AG08395 (cell line): ENCODE measurements around the gene IMP3.

Source experiments
- DNase-seq: peaks from one replicate; pipeline ENCODE4 v3.0.0; 2012; ENCODE audit warnings: mixed read lengths, low spot score

The IMP3 gene

DNA sequence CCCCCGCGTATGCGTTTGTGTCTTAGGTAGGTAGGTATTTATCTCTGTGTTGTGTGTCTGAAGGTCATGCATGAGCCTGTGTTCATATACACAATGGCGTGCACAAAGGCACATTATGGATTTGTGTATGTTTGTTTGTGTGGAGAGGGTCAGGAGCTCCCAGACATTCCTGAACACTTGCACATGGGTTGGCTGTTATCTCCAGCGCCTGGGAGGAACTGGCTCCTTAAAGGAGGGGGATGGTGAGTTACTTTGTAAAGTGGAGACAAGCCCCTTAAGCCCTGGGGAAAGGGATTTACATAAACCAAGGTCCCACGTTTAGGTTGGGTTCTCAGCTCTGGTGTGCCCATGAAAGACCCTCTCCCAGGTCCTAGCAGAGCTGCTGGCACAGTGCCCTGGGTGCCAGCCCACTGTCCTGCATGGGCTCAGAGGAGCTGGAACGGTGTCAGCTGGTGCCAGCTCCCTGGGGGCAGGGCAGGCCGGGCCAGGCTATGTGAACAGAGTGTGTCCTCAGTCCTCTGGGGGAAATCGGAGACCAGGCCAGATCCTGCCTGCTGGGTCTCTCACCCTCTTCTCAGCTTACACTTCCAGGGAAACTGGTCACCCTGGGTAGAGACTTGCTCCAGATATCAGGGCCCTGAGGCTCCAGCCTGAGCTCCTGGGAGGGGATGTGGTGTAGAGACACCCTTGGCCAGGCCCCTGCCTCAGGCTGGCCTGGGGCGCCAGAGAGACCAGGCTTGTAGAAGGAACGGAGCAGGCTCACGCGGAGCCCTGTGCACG is 32.8 kb upstream of the IMP3 start:
- peak; percentile 46 for DNase-seq

- peak; percentile 42 for DNase-seq
Measured at GRCh38 chr15:75671730-75672602, 31.9 kb upstream of the IMP3 start.

DNA sequence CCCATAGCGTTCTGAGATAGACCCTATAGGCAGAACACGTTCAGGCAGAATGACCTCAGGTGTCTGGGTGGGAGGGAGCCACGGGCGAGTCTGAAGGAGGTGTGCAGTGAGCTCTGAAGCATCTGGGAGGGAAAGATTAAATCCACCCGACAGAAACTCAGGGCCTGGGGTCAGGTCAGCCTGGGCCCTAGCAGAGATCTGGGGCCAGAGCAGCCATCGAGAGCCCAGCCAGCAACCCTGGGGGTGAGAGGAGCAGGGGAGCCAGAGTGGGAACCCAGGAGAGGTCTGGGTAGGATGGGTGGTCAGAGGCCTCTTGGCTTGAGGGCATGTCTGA is 29.8 kb upstream of the IMP3 start:
- no peak for DNase-seq

DNA sequence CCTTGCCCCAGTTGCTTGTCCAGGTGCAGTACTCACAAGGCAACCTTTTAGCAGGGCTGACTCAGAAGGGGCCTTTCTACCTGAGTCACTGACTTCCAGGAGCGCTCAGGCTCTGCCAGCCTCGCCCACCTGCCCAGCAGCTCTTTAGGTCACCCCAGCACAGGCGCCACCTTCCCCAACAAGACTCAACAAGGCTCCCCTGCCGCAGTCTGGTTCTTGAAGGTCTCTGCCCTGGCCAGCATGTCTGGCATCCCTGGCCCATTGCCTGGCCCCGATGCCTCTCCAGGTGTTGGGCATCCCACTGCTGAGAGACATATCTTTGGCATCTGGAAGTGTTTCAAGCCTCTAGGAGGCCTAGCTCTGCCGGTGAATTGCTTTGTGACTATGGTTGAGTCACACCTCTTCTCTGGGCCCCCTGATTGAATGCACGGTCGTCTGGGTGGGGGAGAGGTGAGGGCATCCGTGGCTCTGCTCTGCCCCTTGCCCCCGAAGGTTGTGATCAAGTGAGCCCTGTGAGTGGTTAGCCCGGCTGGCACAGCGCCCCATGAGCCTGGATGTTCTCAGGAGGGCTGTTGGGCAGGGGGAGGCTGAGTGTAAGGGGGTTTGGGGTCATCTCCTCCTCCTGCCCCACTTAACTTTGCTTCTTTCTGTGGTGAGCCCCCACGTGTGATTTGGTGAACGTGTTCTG is 29.3 kb upstream of the IMP3 start:
- DNase-seq: no peak

DNA sequence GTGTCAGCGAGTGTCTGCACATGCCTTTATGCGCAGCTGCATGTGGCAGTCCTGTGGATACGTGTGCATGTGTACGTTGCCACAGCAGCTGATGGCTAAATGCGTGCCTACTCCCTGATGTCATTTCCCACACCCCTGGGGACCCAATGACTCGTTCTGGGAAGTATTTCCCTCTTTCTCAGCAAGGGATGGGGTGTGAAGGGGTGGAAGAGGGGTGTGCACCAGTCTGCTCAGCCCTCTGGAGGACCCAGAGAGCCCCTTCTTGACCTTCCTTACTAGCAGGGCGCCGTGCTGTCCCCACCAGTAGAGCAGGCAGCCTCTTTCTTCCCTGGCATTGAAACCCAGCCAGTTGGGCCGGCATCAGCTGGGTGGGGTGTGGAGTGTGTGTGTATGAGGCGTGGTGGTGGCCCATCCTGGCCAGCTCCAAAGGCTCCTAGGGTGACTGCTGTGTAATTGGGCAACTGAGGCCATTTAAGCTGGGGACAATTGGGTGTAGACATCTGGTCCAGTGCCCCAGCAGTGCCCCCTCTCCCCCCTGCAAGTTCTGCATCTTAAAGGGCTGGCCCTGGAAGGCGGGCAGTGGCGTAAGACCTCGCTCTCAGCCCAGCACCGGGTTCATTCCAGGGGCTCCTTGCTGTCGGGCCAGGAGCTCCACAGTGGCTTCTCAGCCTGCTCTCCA is 26.9 kb upstream of the IMP3 start:
- DNase-seq: peak; percentile 97

GRCh38 chr15:75663931-75664421 is 24.0 kb upstream of the IMP3 start:
- no peak for DNase-seq

DNA sequence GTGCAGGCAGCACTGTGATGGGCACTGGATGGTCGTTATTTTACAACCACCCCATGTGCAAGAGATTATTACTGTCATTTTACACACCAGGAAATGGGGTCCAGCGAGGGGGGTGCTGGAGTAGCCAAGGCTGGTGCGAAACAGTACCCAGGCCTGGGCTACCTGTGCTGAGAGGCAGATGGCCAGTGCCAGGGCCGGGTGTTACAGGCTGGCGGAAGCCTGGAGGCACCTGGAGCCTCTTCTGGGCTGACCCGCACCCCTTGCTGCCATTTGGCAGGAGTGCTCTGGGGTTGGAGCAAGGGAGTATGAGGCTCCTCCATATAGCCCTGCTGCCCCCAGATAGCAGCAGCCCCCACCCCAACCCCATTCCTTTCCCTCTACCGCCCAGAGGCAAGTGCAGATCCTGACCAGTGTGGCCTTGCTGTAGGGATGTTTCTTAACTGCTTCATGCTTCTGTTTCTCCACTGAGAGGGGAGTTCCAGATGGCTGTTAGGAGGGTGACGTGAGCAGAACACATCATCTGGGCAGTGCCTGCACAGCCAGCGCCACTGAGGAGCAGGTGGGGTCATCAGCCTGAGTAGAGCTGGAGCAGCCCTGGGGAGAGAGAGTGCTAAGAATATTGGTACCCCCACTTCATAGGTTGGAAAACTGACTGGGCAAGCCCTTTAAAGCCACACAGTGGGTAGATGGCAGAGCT is 22.9 kb upstream of the IMP3 start:
- DNase-seq: no peak

GRCh38 chr15:75661756-75662140 is 21.7 kb upstream of the IMP3 start:
- no peak for DNase-seq

GRCh38 chr15:75661100-75661755 is 21.2 kb upstream of the IMP3 start:
- peak; percentile 93 for DNase-seq

- no peak for DNase-seq
Measured at GRCh38 chr15:75659928-75660645, 20.1 kb upstream of the IMP3 start.

DNA sequence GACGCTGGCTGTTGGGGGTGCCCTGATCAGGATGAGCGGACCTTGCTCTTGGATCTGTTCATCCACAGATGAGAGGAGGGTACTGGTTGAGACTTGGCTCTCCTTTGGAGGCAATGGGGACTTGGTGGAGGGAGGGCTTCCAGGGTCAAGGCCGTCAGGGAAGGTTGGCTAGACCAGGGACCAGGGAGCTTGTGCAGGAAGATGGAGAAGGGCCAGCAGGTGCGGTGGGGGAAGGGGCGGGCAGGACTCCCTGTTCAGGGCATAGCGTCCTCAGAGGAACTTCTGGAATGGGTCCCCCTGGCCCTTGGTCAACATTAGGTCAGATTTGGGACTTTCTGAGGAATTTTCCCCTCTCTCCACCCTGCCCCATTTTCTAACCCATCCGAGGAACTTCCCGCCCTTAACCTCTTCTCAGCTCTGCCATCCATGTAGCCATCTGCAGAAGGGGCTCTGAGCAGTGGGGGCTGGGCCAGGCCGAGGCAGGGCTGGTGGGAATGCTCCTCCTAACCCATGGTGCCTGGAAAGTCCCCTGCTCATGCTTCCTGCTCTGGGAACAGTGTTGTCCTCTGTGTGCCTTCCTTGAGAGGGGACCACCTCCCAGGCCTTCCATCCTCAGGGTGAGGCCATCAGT is 19.2 kb upstream of the IMP3 start:
- no peak for DNase-seq

DNA sequence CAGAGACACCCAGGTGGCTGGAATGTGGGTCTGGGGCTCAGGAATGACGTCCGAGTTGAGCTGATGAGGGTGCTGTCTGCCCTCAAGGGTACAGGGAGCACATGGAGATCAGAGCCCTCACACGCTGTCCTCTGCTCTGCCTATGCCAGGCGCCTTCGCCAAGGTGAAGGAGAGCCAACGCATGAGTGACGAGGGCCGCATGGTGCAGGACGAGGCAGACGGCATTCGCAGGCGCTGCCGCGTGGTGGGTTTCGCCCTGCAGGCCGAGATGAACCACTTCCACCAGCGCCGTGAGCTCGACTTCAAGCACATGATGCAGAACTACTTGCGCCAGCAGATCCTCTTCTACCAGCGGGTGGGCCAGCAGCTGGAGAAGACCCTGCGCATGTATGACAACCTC is 16.8 kb upstream of the IMP3 start:
- no peak for DNase-seq

- no peak for DNase-seq
Measured at GRCh38 chr15:75656331-75656730, 16.3 kb upstream of the IMP3 start.

GRCh38 chr15:75655931-75656330 is 15.9 kb upstream of the IMP3 start:
- DNase-seq: no peak

DNA sequence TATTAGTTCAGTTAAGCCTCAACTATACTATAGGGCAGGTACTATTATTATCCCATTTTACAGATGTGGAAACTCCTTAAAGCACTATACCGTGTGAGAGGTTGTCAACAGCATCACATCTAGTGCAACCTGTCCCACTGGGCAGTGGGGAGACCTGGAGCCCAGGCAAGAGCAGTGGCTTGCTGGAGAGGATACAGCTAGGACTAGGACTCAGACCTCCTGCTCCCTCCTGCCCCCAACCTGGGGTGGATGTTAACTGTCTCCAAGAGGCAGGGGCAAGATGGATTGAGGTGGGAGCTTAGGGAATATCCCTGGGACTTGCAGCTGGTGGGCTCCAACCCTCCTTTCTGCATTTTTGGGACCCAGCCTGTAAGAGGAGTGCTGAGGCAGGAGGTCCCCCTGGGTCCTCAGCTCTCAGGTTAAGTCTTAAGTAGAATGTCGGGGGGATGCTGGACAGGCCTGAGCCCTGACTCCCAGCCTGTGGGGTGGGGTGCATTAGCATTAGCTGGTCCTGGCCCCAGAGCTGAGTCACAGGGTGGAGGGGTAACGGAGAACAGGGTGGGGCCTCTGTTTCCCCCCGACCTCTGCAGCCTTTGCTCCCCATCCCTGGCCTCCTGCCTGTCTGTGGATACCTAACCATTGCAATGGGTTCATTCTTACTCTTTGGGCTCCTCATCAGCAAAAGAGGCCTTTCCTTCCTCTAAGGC is 14.3 kb upstream of the IMP3 start:
- no peak for DNase-seq

- no peak for DNase-seq
Measured at GRCh38 chr15:75653347-75653913, 13.4 kb upstream of the IMP3 start.

GRCh38 chr15:75651810-75652543 is 12.0 kb upstream of the IMP3 start:
- no peak for DNase-seq
